Left forelimb (tissue), 1 donor: ENCODE data around the gene MAPK7.
A peak's percentile ranks its signal among the peaks of the same experiment; 100 is the strongest.

ENCODE experiments used
- DNase-seq: peaks from one replicate; pipeline ENCODE4 v3.0.0-alpha.2; 2018; ENCODE audit warnings: low spot score

MAPK7 gene

GRCh38 chr17:19381361-19381740 is 3.1 kb downstream of the MAPK7 start:
- DNase-seq: no peak

DNA sequence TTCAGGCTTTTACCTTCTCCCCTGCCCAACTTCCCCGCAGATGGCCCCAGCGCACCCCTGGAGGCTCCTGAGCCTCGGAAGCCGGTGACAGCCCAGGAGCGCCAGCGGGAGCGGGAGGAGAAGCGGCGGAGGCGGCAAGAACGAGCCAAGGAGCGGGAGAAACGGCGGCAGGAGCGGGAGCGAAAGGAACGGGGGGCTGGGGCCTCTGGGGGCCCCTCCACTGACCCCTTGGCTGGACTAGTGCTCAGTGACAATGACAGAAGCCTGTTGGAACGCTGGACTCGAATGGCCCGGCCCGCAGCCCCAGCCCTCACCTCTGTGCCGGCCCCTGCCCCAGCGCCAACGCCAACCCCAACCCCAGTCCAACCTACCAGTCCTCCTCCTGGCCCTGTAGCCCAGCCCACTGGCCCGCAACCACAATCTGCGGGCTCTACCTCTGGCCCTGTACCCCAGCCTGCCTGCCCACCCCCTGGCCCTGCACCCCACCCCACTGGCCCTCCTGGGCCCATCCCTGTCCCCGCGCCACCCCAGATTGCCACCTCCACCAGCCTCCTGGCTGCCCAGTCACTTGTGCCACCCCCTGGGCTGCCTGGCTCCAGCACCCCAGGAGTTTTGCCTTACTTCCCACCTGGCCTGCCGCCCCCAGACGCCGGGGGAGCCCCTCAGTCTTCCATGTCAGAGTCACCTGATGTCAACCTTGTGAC is 3.6 kb downstream of the MAPK7 start:
- DNase-seq: peak; percentile 60

- peak; percentile 64 for DNase-seq
These were observed 4.5 kb downstream of the MAPK7 start for GRCh38 chr17:19382531-19383444.

DNA sequence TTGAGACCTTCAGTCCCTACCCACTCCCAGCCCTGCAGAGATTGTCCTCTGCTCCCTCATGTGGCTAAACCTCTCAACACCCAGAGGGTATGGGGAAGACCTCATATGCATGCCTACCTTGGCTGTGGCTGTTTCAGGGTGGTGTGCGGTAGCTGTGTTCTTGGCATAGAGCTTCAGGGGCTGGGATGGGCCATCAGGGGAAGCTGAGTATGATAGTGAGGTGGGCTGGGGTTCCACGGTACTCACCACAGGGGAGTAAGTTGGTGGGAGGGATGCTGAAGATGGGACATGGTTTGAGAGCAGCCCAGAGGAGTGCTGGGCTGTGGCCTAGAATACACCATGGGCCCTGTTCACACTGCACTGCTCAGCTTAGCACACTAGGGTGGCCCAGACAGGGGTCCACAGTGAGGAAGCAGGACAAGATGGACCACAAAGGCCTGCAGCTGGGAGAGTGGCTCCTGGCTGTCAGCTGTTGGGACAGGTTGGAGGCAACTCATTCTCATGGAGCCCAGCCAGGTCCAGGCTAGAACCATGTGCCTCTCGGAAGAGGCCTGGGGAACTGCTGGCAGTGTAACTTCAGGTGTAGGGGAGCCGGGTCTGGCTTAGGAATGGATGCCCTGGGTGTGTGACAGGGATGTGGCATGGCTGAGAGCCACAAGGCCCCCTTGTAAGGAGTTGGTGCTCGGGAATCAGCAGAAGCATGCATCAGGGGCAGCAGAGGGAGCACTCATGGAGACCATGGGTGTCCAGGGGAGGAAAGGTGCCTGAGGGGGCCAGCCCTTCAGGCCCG is 5.6 kb downstream of the MAPK7 start:
- peak; percentile 61 for DNase-seq

DNA sequence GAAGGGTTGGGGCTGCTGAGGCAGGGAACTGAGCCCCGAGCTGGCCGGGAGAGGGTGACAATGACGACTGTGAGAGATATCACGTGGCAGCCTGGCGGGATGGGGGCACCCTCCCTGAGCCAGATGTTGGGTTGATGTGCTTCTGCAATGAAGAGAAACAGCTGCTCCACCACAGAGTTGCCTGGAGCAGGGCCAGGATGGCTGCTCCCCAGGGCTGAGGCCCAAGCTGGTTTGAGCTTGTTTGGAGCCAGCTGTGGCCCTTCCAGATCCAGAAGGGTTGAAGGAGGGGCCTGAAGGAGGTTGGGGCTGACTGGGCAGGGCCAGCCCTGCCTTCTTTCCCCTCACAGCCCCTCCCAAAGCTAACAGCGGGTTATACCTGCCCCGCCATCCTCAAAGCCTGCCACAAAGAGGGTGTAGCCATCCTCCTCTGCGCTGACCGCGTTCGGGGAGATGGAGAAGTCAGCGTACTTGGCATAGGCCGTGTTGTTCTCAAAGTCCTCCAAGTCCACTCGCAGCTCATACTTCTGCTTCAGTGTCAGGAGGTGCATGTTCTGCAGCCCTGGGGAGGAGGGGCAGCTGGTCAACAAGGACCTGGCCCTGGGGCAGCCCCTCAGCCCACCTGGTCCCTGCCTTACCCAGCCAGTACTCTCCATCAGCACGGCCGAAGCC is 6.6 kb downstream of the MAPK7 start:
- peak; percentile 92 for DNase-seq

DNA sequence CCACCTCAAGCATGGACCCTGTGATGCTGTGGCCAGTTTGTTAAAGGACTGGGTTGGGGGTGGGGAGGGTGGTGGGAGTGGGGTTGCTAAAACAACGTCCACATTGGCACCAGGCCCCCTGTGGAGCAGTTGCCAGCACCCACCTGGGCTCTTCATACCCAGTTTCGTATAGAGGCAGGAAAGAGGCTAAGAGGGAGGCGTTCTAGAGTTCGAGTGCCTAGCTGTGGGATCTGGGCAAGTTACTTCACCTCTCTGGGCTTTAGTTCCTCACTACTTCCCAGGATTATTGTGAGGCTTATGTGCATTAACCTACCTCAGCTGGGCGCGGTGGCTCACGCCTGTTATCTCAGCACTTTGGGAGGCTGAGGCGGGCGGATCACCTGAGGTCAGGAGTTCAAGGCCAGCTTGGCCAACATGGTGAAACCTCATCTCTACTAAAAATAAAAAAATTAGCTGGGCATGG is 7.3 kb downstream of the MAPK7 start:
- DNase-seq: no peak

DNA sequence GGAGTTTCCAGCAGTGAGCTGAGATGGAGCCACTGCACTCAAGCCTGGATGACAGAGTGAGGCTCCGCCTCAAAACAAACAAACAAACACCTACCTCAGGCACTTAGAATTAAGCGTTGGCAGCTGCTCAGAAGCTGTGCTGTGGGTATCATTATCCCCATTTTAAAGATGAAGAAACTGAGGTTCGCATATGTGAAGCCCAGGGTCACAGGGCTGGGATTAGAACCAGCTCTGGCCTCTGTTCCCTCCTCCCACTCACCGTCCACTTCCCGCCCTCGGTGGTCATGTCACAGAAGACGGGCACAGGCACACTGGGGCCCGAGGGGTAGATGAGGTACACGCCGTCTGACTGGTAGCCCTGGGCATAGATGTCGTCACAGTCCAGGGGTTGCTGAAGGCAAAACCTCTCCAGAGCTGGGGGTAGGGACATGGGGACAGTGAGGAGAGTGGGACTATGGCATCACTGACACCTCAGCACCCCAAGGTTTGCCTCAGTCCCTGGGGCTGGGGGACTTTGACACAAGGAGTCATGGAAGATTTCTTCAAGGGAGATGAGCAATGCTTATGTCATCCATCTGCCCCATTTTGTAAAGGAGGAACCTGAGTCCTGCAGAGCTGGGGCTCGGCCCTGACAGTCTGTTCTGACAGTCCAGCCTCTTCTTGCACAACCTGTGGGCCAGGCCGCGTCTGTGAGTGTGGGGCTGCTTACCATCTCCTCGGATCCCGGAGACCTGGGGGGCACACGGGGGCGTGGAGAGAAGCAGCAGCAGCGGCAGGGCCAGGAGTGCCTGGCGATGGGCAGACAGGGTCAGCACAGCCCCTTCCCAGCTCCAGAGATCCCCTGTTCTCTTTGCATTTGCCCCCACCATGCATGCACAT is 8.0 kb downstream of the MAPK7 start:
- DNase-seq: peak; percentile 71

- peak; percentile 95 for DNase-seq
These were observed 8.9 kb downstream of the MAPK7 start, which contains the start of gene MFAP4 for GRCh38 chr17:19386974-19387920. Gene MFAP4, minus strand, starts transcription at chr17:19387190. Its CDS starts 35 bp downstream, at chr17:19387155.

DNA sequence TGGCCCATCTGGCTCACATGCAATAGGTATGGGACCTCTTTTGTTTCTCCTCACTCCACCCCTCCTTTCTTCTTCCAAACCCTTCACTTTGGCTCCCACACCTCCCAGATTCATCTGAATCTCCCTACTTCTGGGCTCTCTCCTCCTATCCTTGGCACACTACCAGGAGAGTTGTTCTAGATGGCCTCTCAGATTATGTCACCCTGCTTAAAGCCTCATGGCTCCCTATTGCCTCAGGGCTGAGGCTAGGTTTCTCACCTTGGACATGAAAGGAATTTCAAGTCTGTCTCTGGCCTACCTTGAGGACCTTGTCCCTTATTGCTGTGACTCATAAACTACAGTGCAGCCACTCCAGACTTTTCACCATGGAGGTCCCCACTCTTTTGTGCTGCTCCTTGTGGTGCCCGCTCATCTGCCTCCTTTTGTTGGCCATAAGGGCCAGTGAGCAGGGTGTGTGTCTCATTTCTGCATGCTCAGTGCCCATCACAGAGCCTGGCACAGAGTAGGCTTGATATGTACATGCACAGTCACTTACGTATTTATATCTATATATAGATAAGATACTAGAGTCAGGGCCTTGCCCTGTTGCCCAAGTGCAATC is 9.7 kb downstream of the MAPK7 start:
- DNase-seq: no peak

GRCh38 chr17:19388791-19389785 is 10.8 kb downstream of the MAPK7 start:
- DNase-seq: peak; percentile 30

DNA sequence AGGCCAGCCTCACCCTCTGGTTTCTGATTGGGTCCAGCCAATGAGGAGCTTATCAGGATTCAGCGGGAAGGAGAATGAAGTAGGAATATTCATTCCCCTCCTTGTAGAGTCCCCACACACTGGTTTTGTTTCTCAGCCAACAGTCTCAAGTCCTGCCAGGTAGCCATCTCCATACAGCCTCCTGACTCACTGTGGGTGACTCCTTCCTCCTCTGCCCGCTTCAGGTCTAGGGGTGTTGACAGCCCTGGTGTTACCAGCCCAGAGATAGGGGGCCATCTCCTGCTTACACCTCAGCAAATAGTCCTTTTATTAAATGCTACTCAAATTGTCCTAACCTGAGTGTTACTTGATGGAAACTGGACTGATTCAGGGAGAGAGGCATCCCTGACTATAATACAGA is 12.7 kb downstream of the MAPK7 start:
- DNase-seq: peak; percentile 42

- peak; percentile 34 for DNase-seq
These were observed 13.1 kb downstream of the MAPK7 start for GRCh38 chr17:19391432-19391831.

DNA sequence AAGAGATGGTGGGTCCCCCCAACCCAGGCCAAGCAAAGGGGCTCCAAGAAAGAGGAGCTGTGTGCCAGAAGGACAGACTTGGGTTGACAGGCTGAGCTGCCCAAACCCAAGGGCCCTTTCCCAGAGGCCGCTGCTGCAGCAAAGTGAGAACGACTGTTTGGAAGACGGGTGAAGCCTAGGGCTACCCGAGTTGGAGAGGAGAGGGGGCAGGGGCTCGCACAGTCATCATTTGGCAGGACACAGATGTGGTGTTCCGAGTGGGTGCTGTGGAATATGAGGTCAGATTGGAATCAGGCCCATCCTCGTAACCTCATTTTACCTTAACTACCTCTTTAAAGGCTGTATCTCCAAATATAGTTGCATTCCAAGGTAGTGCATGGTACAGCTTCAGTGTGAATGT is 14.0 kb downstream of the MAPK7 start:
- no peak for DNase-seq

DNA sequence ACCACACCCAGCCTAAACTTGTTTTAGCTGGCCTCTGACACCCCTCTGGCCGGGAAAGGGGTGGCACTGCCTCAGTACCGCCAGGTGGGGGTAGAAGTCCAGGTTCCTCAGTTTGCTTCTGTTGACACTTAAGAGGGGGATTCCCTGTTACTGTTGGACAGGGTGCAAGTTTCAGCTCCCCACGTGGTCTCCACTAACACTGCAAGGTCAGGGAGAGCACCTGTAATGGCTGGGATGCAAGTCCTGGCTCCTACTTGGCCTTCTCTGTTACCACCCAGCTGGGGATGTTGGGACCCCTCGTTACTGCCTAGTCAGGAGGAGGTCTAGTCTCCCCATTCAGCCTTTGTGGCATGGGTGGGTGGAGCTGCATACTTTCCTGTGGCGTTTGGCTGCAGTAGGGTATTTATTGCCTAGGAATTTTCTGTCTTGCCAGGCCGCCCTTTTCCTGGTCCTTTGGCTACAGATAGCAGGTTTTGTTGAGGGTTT is 19.3 kb downstream of the MAPK7 start:
- DNase-seq: no peak

GRCh38 chr17:19398301-19399181 is 20.2 kb downstream of the MAPK7 start:
- DNase-seq: peak; percentile 55

- peak; percentile 73 for DNase-seq
These were observed 21.6 kb downstream of the MAPK7 start for GRCh38 chr17:19399750-19400450.
